ENCODE measurements around the gene CDH4. TPM values are rescaled to one million over a fixed set of nuclear protein-coding genes. Genes with fewer than 3 reads are reported as not detected.

CDH4 gene
- total RNA-seq, 4 donors from 2014 or later = not detected

- no peak overlapping the region for H3K4me3 ChIP-seq
- H3K36me3 ChIP-seq = no peaks in the 10 kb centered on the region
- H3K27me3 ChIP-seq = no peaks in the 10 kb centered on the region
- in situ Hi-C loops (cut with MboI; ENCODE audit: low pct_ligation_motif_present in 1 of 4, low pct_unique_long_range_greater_than_20kb in 1 of 4, low sequenced_read_pairs in 3 of 4) = no loop called here
- no peak for TF ChIP-seq EP300 (IDR thresholded peaks at IDR 0.05; ENCODE audit: low read depth)
- TF ChIP-seq POLR2A (IDR thresholded peaks at IDR 0.05) = no peak
- TF ChIP-seq POLR2AphosphoS5 (IDR thresholded peaks at IDR 0.05) = no peak
- TF ChIP-seq CTCF (IDR thresholded peaks at IDR 0.05) = no peak
- no peak for DNase-seq
- H3K4me1 ChIP-seq = no peaks in the 10 kb centered on the region
- H3K27ac ChIP-seq = no peak overlapping the region
- intact Hi-C loops (cut with DNase I; ENCODE audit: low total_unique reads) = loop anchor here (1.0 kb wide), 1 partner anchor 46 kb away; no protein-coding TSS in a partner anchor
- H3K9me3 ChIP-seq = no peaks in the 10 kb centered on the region
- 59 to 77% methylated on average over 3 to 16 of the region's 16 CpGs for WGBS, 2 donors (ENCODE audit: low coverage in 1 of 2)
Measured at GRCh38 chr20:61580958-61581824, 329.1 kb downstream of the CDH4 start.

- H3K36me3 ChIP-seq = no peaks in the 10 kb centered on the region
- in situ Hi-C loops (cut with MboI; ENCODE audit: low pct_ligation_motif_present in 1 of 4, low pct_unique_long_range_greater_than_20kb in 1 of 4, low sequenced_read_pairs in 3 of 4) = no loop called here
- H3K27ac ChIP-seq = no peak overlapping the region
- WGBS, 2 donors (ENCODE audit: low coverage in 1 of 2) = 71% methylated on average over 14 of the region's 14 CpGs; no CpG with 5 or more reads in 1 of the 2 donors
- H3K4me3 ChIP-seq = no peak overlapping the region
- TF ChIP-seq EP300 (IDR thresholded peaks at IDR 0.05; ENCODE audit: low read depth) (no peak), POLR2A (IDR thresholded peaks at IDR 0.05) (no peak), CTCF (IDR thresholded peaks at IDR 0.05) (no peak), POLR2AphosphoS5 (IDR thresholded peaks at IDR 0.05) (no peak)
- intact Hi-C loops (cut with DNase I; ENCODE audit: low total_unique reads) = no loop called here
- H3K9me3 ChIP-seq = no peaks in the 10 kb centered on the region
- H3K4me1 ChIP-seq = no peaks in the 10 kb centered on the region
- DNase-seq = no peak
- no peaks in the 10 kb centered on the region for H3K27me3 ChIP-seq
Measured at GRCh38 chr20:61581825-61582188, 329.7 kb downstream of the CDH4 start.

- intact Hi-C loops (cut with DNase I; ENCODE audit: low total_unique reads) = no loop called here
- no peaks in the 10 kb centered on the region for H3K27me3 ChIP-seq
- in situ Hi-C loops (cut with MboI; ENCODE audit: low pct_ligation_motif_present in 1 of 4, low pct_unique_long_range_greater_than_20kb in 1 of 4, low sequenced_read_pairs in 3 of 4) = no loop called here
Measured at GRCh38 chr20:61582196-61582923, 330.3 kb downstream of the CDH4 start.

More at GRCh38 chr20:61582196-61582923, 330.3 kb downstream of the CDH4 start:
- TF ChIP-seq POLR2AphosphoS5 (IDR thresholded peaks at IDR 0.05) (no peak), CTCF (IDR thresholded peaks at IDR 0.05) (no peak), POLR2A (IDR thresholded peaks at IDR 0.05) (no peak), EP300 (IDR thresholded peaks at IDR 0.05; ENCODE audit: low read depth) (no peak)
- H3K9me3 ChIP-seq = no peaks in the 10 kb centered on the region
- WGBS, 2 donors (ENCODE audit: low coverage in 1 of 2) = 42 to 70% methylated on average over 4 to 15 of the region's 15 CpGs
- H3K4me1 ChIP-seq = no peaks in the 10 kb centered on the region
- H3K27ac ChIP-seq = no peak overlapping the region
- no peak for DNase-seq
- no peak overlapping the region for H3K4me3 ChIP-seq
- no peaks in the 10 kb centered on the region for H3K36me3 ChIP-seq
